ENCODE measurements around the gene NEB.

NEB gene

GRCh38 chr2:151556121-151556520 lies 178.2 kb downstream of the NEB start:
- DNase-seq (ENCODE audit: low read depth): no peak

GRCh38 chr2:151552287-151552686 lies 182.0 kb downstream of the NEB start:
- no peak for DNase-seq (ENCODE audit: low read depth)

GRCh38 chr2:151551556-151551955 lies 182.7 kb downstream of the NEB start:
- DNase-seq (ENCODE audit: low read depth): no peak

GRCh38 chr2:151549191-151549590 lies 185.1 kb downstream of the NEB start:
- no peak for DNase-seq (ENCODE audit: low read depth)

- no peak for DNase-seq (ENCODE audit: low read depth)
Measured at GRCh38 chr2:151544449-151544848, 189.8 kb downstream of the NEB start.

- DNase-seq (ENCODE audit: low read depth): no peak
Measured at GRCh38 chr2:151543876-151544275, 190.4 kb downstream of the NEB start.

- DNase-seq (ENCODE audit: low read depth): no peak
Measured at GRCh38 chr2:151534001-151534400, 200.3 kb downstream of the NEB start.

- no peak for DNase-seq (ENCODE audit: low read depth)
Measured at GRCh38 chr2:151533127-151533526, 201.1 kb downstream of the NEB start.

- DNase-seq (ENCODE audit: low read depth): no peak
Measured at GRCh38 chr2:151526572-151527090, 207.6 kb downstream of the NEB start.

GRCh38 chr2:151525821-151526373 lies 208.4 kb downstream of the NEB start:
- no peak for DNase-seq (ENCODE audit: low read depth)

- DNase-seq (ENCODE audit: low read depth): no peak
Measured at GRCh38 chr2:151523850-151524249, 210.4 kb downstream of the NEB start.

GRCh38 chr2:151522556-151522955 lies 211.7 kb downstream of the NEB start:
- DNase-seq (ENCODE audit: low read depth): no peak

- DNase-seq (ENCODE audit: low read depth): no peak
Measured at GRCh38 chr2:151520976-151521375, 213.3 kb downstream of the NEB start.

- DNase-seq (ENCODE audit: low read depth): no peak
Measured at GRCh38 chr2:151518802-151519201, 215.5 kb downstream of the NEB start.

- DNase-seq (ENCODE audit: low read depth): no peak
Measured at GRCh38 chr2:151508519-151508918, 225.8 kb downstream of the NEB start.

GRCh38 chr2:151506170-151506569 lies 228.1 kb downstream of the NEB start:
- no peak for DNase-seq (ENCODE audit: low read depth)

- no peak for DNase-seq (ENCODE audit: low read depth)
Measured at GRCh38 chr2:151498178-151498577, 236.1 kb downstream of the NEB start.

- DNase-seq (ENCODE audit: low read depth): no peak
Measured at GRCh38 chr2:151491496-151491895, 242.8 kb downstream of the NEB start.

GRCh38 chr2:151490276-151490675 lies 244.0 kb downstream of the NEB start:
- DNase-seq (ENCODE audit: low read depth): no peak

GRCh38 chr2:151486053-151486452 lies 248.2 kb downstream of the NEB start:
- DNase-seq (ENCODE audit: low read depth): no peak

- DNase-seq (ENCODE audit: low read depth): no peak
Measured at GRCh38 chr2:151484100-151484499, 250.2 kb downstream of the NEB start.

GRCh38 chr2:151483546-151483945 lies 250.7 kb downstream of the NEB start:
- no peak for DNase-seq (ENCODE audit: low read depth)

GRCh38 chr2:151482171-151482725 lies 252.0 kb downstream of the NEB start:
- no peak for DNase-seq (ENCODE audit: low read depth)

- no peak for DNase-seq (ENCODE audit: low read depth)
Measured at GRCh38 chr2:151481744-151482143, 252.5 kb downstream of the NEB start.
